ENCODE results near the gene CHKB. TPM values are rescaled to one million over a fixed set of nuclear protein-coding genes. Genes with fewer than 3 reads are reported as not detected.

The CHKB gene
- total RNA-seq, 4 donors from 2014 or later = 74.8 to 232 (median 86.1) TPM

- peaks cover 78% of the 10 kb centered on the region for H3K27me3 ChIP-seq
- WGBS, 2 donors (ENCODE audit: low coverage in 1 of 2) = 66% methylated on average over 96 of the region's 103 CpGs; no CpG with 5 or more reads in 1 of the 2 donors
- H3K9me3 ChIP-seq = no peaks in the 10 kb centered on the region
- TF ChIP-seq POLR2AphosphoS5 (IDR thresholded peaks at IDR 0.05) = no peak
- TF ChIP-seq CTCF (IDR thresholded peaks at IDR 0.05) = no peak
- no peak for TF ChIP-seq EP300 (IDR thresholded peaks at IDR 0.05; ENCODE audit: low read depth)
- TF ChIP-seq POLR2A (IDR thresholded peaks at IDR 0.05) = no peak
- peaks cover 0 to 12% (median 8%) of the 10 kb centered on the region in 4 donors for H3K4me1 ChIP-seq
- no peak for DNase-seq
- H3K4me3 ChIP-seq = no peak overlapping the region
- in situ Hi-C loops (cut with MboI; ENCODE audit: low pct_ligation_motif_present in 1 of 4, low pct_unique_long_range_greater_than_20kb in 1 of 4, low sequenced_read_pairs in 3 of 4) = no loop called here
- intact Hi-C loops (cut with DNase I; ENCODE audit: low total_unique reads) = no loop called here
- no peak overlapping the region for H3K27ac ChIP-seq
- no peaks in the 10 kb centered on the region for H3K36me3 ChIP-seq
These were observed 21.8 kb upstream of the CHKB start for GRCh38 chr22:50604256-50605001.

- H3K4me1 ChIP-seq = peaks cover 0 to 12% (median 8%) of the 10 kb centered on the region in 4 donors
- no peaks in the 10 kb centered on the region for H3K9me3 ChIP-seq
- H3K36me3 ChIP-seq = no peaks in the 10 kb centered on the region
- no peak for DNase-seq
- H3K4me3 ChIP-seq = no peak overlapping the region
- intact Hi-C loops (cut with DNase I; ENCODE audit: low total_unique reads) (no loop called here), in situ Hi-C loops (cut with MboI; ENCODE audit: low pct_ligation_motif_present in 1 of 4, low pct_unique_long_range_greater_than_20kb in 1 of 4, low sequenced_read_pairs in 3 of 4) (no loop called here)
- H3K27me3 ChIP-seq = peaks cover 85% of the 10 kb centered on the region
- TF ChIP-seq POLR2AphosphoS5 (IDR thresholded peaks at IDR 0.05) = no peak
- no peak for TF ChIP-seq CTCF (IDR thresholded peaks at IDR 0.05)
- TF ChIP-seq POLR2A (IDR thresholded peaks at IDR 0.05) = no peak
- TF ChIP-seq EP300 (IDR thresholded peaks at IDR 0.05; ENCODE audit: low read depth) = no peak
- WGBS, 2 donors (ENCODE audit: low coverage in 1 of 2) = 22% methylated on average over 38 of the region's 70 CpGs; no CpG with 5 or more reads in 1 of the 2 donors
- no peak overlapping the region for H3K27ac ChIP-seq
These were observed 21.0 kb upstream of the CHKB start for GRCh38 chr22:50603511-50604255.

GRCh38 chr22:50602338-50602700 is 19.7 kb upstream of the CHKB start:
- Histone ChIP-seq H3K4me3 (no peak overlapping the region), H3K9me3 (no peaks in the 10 kb centered on the region), H3K27ac (no peak overlapping the region), H3K4me1 (peaks cover 0 to 12% (median 8%) of the 10 kb centered on the region in 4 donors), H3K36me3 (no peaks in the 10 kb centered on the region), H3K27me3 (peaks cover 86% of the 10 kb centered on the region)
- DNase-seq = no peak
- TF ChIP-seq POLR2A (IDR thresholded peaks at IDR 0.05) (no peak), CTCF (IDR thresholded peaks at IDR 0.05) (no peak), EP300 (IDR thresholded peaks at IDR 0.05; ENCODE audit: low read depth) (no peak), POLR2AphosphoS5 (IDR thresholded peaks at IDR 0.05) (no peak)
- intact Hi-C loops (cut with DNase I; ENCODE audit: low total_unique reads) = no loop called here
- 25% methylated on average over 2 of the region's 2 CpGs; no CpG with 5 or more reads in 1 of the 2 donors for WGBS, 2 donors (ENCODE audit: low coverage in 1 of 2)
- in situ Hi-C loops (cut with MboI; ENCODE audit: low pct_ligation_motif_present in 1 of 4, low pct_unique_long_range_greater_than_20kb in 1 of 4, low sequenced_read_pairs in 3 of 4) = no loop called here

GRCh38 chr22:50601669-50602337 is 19.2 kb upstream of the CHKB start:
- Histone ChIP-seq H3K4me1 (peaks cover 0 to 12% (median 8%) of the 10 kb centered on the region in 4 donors), H3K4me3 (no peak overlapping the region), H3K27ac (no peak overlapping the region), H3K27me3 (peaks cover 81% of the 10 kb centered on the region), H3K36me3 (no peaks in the 10 kb centered on the region), H3K9me3 (no peaks in the 10 kb centered on the region)
- WGBS, 2 donors (ENCODE audit: low coverage in 1 of 2) = 52 to 61% methylated on average over 5 to 12 of the region's 12 CpGs
- in situ Hi-C loops (cut with MboI; ENCODE audit: low pct_ligation_motif_present in 1 of 4, low pct_unique_long_range_greater_than_20kb in 1 of 4, low sequenced_read_pairs in 3 of 4) (no loop called here), intact Hi-C loops (cut with DNase I; ENCODE audit: low total_unique reads) (no loop called here)
- TF ChIP-seq CTCF (IDR thresholded peaks at IDR 0.05) = no peak
- TF ChIP-seq POLR2A (IDR thresholded peaks at IDR 0.05) = no peak
- no peak for TF ChIP-seq POLR2AphosphoS5 (IDR thresholded peaks at IDR 0.05)
- no peak for TF ChIP-seq EP300 (IDR thresholded peaks at IDR 0.05; ENCODE audit: low read depth)
- no peak for DNase-seq

Data from transverse colon (tissue), 4 donors.